ENCODE results near the gene FBXW11. TPM values are rescaled to one million over a fixed set of nuclear protein-coding genes. Genes with fewer than 3 reads are reported as not detected.

Gene FBXW11
- total RNA-seq, 1 experiment from 2014 or later, result 52.0 TPM

DNA sequence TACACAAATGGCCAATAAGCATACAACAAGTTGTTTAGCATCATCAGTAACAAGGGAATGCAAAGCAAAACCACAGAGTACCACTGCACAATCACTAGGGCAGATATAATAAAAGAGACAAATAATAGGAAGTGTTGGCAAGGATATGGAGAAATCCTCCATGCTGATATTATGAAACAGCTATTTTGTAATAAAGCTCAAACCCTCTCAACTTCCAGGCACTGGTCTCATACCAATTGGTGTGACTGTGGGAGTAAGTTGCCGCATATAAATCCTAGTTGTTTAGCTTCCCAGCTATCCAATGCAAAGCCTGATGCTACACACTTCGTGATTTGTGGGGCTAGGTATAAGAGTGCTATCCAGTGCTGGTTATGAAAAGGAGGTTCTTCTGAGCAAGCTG lies 132.2 kb downstream of the FBXW11 start:
- intact Hi-C loops (cut with micrococcal nuclease), result no loop called here
- Histone ChIP-seq H3K4me3 (replicated peaks in 1 of 2; ENCODE audit: low read depth in 1 of 2, low read length in 2 of 2) (no peak overlapping the region), H3K9me3 (ENCODE audit: control insufficient read depth in 1 of 2, insufficient read depth in 1 of 2, low read depth in 1 of 2, low read length in 2 of 2) (no peaks in the 10 kb centered on the region), H3K27me3 (ENCODE audit: insufficient read depth, low read length) (no peaks in the 10 kb centered on the region), H4K20me1 (ENCODE audit: insufficient read depth) (no peaks in the 10 kb centered on the region), H2AFZ (ENCODE audit: low read depth, low read length, poor library complexity, severe bottlenecking) (no peak overlapping the region), H3K4me1 (ENCODE audit: control insufficient read depth in 1 of 2, insufficient read depth in 2 of 2, low read length in 2 of 2) (no peaks in the 10 kb centered on the region), H3K9me2 (ENCODE audit: insufficient read depth) (no peaks in the 10 kb centered on the region), H3K36me3 (ENCODE audit: control insufficient read depth in 1 of 2, insufficient read depth in 2 of 2, low read length in 2 of 2) (peaks cover 15 to 24% of the 10 kb centered on the region in 2 experiments; a peak in 3 of 4 replicates), H3K9ac (ENCODE audit: low read length) (no peak overlapping the region), H3K4me2 (ENCODE audit: low read length) (no peak overlapping the region), H3K79me2 (ENCODE audit: insufficient read depth, low read length) (no peaks in the 10 kb centered on the region), H3K27ac (ENCODE audit: low read depth, low read length) (no peak overlapping the region)
- no peak for DNase-seq (ENCODE audit: low read depth, low spot score)
- TF ChIP-seq SRF (IDR thresholded peaks at IDR 0.05; ENCODE audit: low read depth) (no peak), RAD21 (IDR thresholded peaks at IDR 0.05; ENCODE audit: low read depth) (no peak), SIN3A (IDR thresholded peaks at IDR 0.05; ENCODE audit: low read depth) (no peak), YY1 (IDR thresholded peaks at IDR 0.05; ENCODE audit: extremely low read depth, insufficient replicate concordance, low read depth, low read length) (no peak), JUND (IDR thresholded peaks at IDR 0.05) (no peak), FOSL1 (IDR thresholded peaks at IDR 0.05; ENCODE audit: low read depth) (no peak), CEBPB (IDR thresholded peaks at IDR 0.05; ENCODE audit: low read depth) (no peak), EGR1 (IDR thresholded peaks at IDR 0.05; ENCODE audit: low read depth) (no peak), EZH2phosphoT487 (IDR thresholded peaks at IDR 0.05; ENCODE audit: borderline replicate concordance) (no peak), EZH2 (IDR thresholded peaks at IDR 0.05) (no peak), ZNF274 (IDR thresholded peaks at IDR 0.05; ENCODE audit: low read depth, low read length) (no peak), SP1 (IDR thresholded peaks at IDR 0.05; ENCODE audit: low read depth) (no peak)
- TF ChIP-seq, protein P1, sequence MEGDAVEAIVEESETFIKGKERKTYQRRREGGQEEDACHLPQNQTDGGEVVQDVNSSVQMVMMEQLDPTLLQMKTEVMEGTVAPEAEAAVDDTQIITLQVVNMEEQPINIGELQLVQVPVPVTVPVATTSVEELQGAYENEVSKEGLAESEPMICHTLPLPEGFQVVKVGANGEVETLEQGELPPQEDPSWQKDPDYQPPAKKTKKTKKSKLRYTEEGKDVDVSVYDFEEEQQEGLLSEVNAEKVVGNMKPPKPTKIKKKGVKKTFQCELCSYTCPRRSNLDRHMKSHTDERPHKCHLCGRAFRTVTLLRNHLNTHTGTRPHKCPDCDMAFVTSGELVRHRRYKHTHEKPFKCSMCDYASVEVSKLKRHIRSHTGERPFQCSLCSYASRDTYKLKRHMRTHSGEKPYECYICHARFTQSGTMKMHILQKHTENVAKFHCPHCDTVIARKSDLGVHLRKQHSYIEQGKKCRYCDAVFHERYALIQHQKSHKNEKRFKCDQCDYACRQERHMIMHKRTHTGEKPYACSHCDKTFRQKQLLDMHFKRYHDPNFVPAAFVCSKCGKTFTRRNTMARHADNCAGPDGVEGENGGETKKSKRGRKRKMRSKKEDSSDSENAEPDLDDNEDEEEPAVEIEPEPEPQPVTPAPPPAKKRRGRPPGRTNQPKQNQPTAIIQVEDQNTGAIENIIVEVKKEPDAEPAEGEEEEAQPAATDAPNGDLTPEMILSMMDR (IDR thresholded peaks at IDR 0.05 in 2 of 3, conservative IDR thresholded peaks at IDR 0.05 in 1 of 3; ENCODE audit: borderline replicate concordance in 1 of 3, insufficient read depth in 1 of 3, low read depth in 2 of 3, low read length in 2 of 3), result no peak
- TF ChIP-seq, protein P2, sequence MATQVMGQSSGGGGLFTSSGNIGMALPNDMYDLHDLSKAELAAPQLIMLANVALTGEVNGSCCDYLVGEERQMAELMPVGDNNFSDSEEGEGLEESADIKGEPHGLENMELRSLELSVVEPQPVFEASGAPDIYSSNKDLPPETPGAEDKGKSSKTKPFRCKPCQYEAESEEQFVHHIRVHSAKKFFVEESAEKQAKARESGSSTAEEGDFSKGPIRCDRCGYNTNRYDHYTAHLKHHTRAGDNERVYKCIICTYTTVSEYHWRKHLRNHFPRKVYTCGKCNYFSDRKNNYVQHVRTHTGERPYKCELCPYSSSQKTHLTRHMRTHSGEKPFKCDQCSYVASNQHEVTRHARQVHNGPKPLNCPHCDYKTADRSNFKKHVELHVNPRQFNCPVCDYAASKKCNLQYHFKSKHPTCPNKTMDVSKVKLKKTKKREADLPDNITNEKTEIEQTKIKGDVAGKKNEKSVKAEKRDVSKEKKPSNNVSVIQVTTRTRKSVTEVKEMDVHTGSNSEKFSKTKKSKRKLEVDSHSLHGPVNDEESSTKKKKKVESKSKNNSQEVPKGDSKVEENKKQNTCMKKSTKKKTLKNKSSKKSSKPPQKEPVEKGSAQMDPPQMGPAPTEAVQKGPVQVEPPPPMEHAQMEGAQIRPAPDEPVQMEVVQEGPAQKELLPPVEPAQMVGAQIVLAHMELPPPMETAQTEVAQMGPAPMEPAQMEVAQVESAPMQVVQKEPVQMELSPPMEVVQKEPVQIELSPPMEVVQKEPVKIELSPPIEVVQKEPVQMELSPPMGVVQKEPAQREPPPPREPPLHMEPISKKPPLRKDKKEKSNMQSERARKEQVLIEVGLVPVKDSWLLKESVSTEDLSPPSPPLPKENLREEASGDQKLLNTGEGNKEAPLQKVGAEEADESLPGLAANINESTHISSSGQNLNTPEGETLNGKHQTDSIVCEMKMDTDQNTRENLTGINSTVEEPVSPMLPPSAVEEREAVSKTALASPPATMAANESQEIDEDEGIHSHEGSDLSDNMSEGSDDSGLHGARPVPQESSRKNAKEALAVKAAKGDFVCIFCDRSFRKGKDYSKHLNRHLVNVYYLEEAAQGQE (IDR thresholded peaks at IDR 0.05; ENCODE audit: low read depth), result no peak
- CTCF ChIA-PET, result no interaction called here
- RAD21 ChIA-PET (ENCODE audit: low non-redundant PET in 1 of 2, low total read pairs in 2 of 2, uncharacterized antibody in 2 of 2, unreplicated experiment in 2 of 2), result no interaction called here
- POLR2A ChIA-PET, result no interaction called here
- ATAC-seq, result no peak
- BruUV-seq (replicated peaks), result no TSS peak
